ENCODE data around the gene MAPK6.

MAPK6 gene

DNA sequence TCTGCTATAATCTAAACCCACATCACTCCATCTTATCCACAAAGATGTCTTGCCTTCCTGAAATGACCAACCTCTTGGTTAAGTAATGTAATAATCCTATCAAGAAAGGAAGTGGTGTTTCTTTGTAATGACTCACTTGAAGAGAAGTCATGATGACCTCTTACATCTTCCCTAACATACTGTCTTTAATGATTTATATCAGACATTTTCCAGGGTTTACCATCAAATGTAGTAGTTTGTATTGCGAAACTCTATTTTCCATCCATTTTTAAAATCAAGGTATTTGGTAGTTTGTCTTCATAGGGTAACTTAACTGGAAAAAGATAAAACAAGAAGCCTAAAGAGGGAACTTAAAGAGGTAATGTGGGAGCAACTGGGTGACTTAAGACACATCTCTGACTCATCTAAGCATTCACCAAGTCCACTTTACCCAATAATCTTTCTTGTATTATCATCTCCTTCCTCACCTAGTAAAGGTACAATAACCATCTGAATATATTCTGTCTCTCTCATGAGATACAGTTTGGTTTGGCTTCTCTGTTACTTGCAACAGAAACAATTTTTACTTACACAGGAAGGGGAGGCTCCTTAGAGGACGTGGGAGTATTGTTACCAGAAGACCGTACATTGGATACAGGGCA is 5.7 kb upstream of the MAPK6 start:
- no peaks in the 10 kb centered on the region for H3K9me3 ChIP-seq (ENCODE audit: low read length)
- H2AFZ ChIP-seq (ENCODE audit: low read length), result no peak overlapping the region
- H3K27ac ChIP-seq (ENCODE audit: low read depth, low read length, poor library complexity, severe bottlenecking), result no peak overlapping the region
- no peaks in the 10 kb centered on the region for H3K9me2 ChIP-seq (ENCODE audit: low read depth, low read length)
- H3K4me2 ChIP-seq (ENCODE audit: low read length), result no peak overlapping the region
- H3K4me1 ChIP-seq (ENCODE audit: insufficient read depth, low read length, severe bottlenecking), result peaks cover 19% of the 10 kb centered on the region
- no peaks in the 10 kb centered on the region for H3K36me3 ChIP-seq (ENCODE audit: insufficient read depth, low read length)
- H4K20me1 ChIP-seq (ENCODE audit: insufficient read depth, low read length), result no peaks in the 10 kb centered on the region
- H3F3A ChIP-seq (ENCODE audit: insufficient read depth, low read length), result no peaks in the 10 kb centered on the region
- H3K27me3 ChIP-seq (ENCODE audit: insufficient read depth, low read length), result no peaks in the 10 kb centered on the region
- no peak overlapping the region for H3K4me3 ChIP-seq (ENCODE audit: low read depth, low read length, poor library complexity, severe bottlenecking)
- TF ChIP-seq, protein P1, sequence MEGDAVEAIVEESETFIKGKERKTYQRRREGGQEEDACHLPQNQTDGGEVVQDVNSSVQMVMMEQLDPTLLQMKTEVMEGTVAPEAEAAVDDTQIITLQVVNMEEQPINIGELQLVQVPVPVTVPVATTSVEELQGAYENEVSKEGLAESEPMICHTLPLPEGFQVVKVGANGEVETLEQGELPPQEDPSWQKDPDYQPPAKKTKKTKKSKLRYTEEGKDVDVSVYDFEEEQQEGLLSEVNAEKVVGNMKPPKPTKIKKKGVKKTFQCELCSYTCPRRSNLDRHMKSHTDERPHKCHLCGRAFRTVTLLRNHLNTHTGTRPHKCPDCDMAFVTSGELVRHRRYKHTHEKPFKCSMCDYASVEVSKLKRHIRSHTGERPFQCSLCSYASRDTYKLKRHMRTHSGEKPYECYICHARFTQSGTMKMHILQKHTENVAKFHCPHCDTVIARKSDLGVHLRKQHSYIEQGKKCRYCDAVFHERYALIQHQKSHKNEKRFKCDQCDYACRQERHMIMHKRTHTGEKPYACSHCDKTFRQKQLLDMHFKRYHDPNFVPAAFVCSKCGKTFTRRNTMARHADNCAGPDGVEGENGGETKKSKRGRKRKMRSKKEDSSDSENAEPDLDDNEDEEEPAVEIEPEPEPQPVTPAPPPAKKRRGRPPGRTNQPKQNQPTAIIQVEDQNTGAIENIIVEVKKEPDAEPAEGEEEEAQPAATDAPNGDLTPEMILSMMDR (IDR thresholded peaks at IDR 0.05; ENCODE audit: low read length), result no peak
- TF ChIP-seq EZH2 (IDR thresholded peaks at IDR 0.05; ENCODE audit: borderline replicate concordance, low read length), result no peak
- H3K9ac ChIP-seq (ENCODE audit: low read length), result no peak overlapping the region
- H3K79me2 ChIP-seq (ENCODE audit: insufficient read depth, low read length), result no peaks in the 10 kb centered on the region

DNA sequence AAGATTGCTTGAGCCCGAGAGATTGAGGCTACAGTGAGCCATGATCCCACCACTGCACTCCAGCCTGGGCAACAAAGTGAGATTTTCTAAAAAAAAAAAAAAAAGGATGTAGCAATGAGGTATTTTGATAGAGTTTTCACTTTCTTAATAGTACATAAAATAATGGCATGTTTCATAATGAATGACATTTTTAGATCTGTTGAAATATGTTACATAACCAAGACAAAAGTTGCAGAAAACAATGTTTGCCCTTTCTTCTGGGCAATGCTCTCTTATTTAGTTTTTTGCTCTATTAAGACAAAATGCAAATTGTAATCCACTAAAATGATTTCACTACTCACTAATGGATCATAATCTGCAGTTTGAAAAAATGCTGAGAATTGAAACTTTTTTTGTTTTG is 4.4 kb upstream of the MAPK6 start:
- Histone ChIP-seq H3K27me3 (ENCODE audit: insufficient read depth, low read length) (no peaks in the 10 kb centered on the region), H3K36me3 (ENCODE audit: insufficient read depth, low read length) (no peaks in the 10 kb centered on the region), H3K9me2 (ENCODE audit: low read depth, low read length) (no peaks in the 10 kb centered on the region), H3K4me3 (ENCODE audit: low read depth, low read length, poor library complexity, severe bottlenecking) (no peak overlapping the region), H3K27ac (ENCODE audit: low read depth, low read length, poor library complexity, severe bottlenecking) (no peak overlapping the region), H3K9ac (ENCODE audit: low read length) (no peak overlapping the region), H3K79me2 (ENCODE audit: insufficient read depth, low read length) (no peaks in the 10 kb centered on the region), H4K20me1 (ENCODE audit: insufficient read depth, low read length) (no peaks in the 10 kb centered on the region), H3K4me1 (ENCODE audit: insufficient read depth, low read length, severe bottlenecking) (peaks cover 13% of the 10 kb centered on the region), H2AFZ (ENCODE audit: low read length) (no peak overlapping the region), H3K9me3 (ENCODE audit: low read length) (no peaks in the 10 kb centered on the region), H3K4me2 (ENCODE audit: low read length) (no peak overlapping the region), H3F3A (ENCODE audit: insufficient read depth, low read length) (no peaks in the 10 kb centered on the region)
- TF ChIP-seq, protein P1 (IDR thresholded peaks at IDR 0.05; ENCODE audit: low read length), result no peak
- no peak for TF ChIP-seq EZH2 (IDR thresholded peaks at IDR 0.05; ENCODE audit: borderline replicate concordance, low read length)

DNA sequence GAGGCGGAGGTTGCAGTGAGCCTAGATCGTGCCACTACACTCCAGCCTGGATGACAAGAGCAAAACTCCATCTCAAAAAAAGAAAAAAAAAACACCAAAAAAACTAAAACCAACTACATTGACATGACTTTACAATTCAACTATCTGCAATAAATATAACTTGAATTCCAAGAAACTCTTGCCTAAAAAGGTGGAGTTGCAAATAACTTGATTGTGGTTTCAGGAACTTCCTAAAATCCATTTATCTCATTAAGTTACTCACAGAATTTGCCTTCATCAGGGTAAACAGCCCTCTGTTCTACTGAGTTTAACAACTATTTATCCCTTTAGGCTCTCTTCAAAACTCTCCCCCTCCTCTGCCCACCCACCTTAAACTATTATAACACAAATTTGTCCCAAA is 2.7 kb upstream of the MAPK6 start:
- H3K27me3 ChIP-seq (ENCODE audit: insufficient read depth, low read length), result no peaks in the 10 kb centered on the region
- no peak overlapping the region for H3K4me2 ChIP-seq (ENCODE audit: low read length)
- no peak overlapping the region for H2AFZ ChIP-seq (ENCODE audit: low read length)
- H3K9ac ChIP-seq (ENCODE audit: low read length), result no peak overlapping the region
- no peaks in the 10 kb centered on the region for H3K9me2 ChIP-seq (ENCODE audit: low read depth, low read length)
- H3K27ac ChIP-seq (ENCODE audit: low read depth, low read length, poor library complexity, severe bottlenecking), result no peak overlapping the region
- H3F3A ChIP-seq (ENCODE audit: insufficient read depth, low read length), result no peaks in the 10 kb centered on the region
- TF ChIP-seq, protein P1 (IDR thresholded peaks at IDR 0.05; ENCODE audit: low read length), result no peak
- no peak for TF ChIP-seq EZH2 (IDR thresholded peaks at IDR 0.05; ENCODE audit: borderline replicate concordance, low read length)
- no peaks in the 10 kb centered on the region for H3K9me3 ChIP-seq (ENCODE audit: low read length)
- H3K4me3 ChIP-seq (ENCODE audit: low read depth, low read length, poor library complexity, severe bottlenecking), result no peak overlapping the region
- H3K79me2 ChIP-seq (ENCODE audit: insufficient read depth, low read length), result peaks cover 12% of the 10 kb centered on the region
- peaks cover 17% of the 10 kb centered on the region for H3K4me1 ChIP-seq (ENCODE audit: insufficient read depth, low read length, severe bottlenecking)
- no peaks in the 10 kb centered on the region for H3K36me3 ChIP-seq (ENCODE audit: insufficient read depth, low read length)
- H4K20me1 ChIP-seq (ENCODE audit: insufficient read depth, low read length), result no peaks in the 10 kb centered on the region
